GM12874 (cell line): ENCODE data around the gene FARP2.

Source experiments
- TF ChIP-seq, protein P1 (sequence below): IDR thresholded peaks from 2 replicates; pipeline ENCODE4 v1.5.1; 2011; ENCODE audit warnings: low read depth, mild to moderate bottlenecking, control low read depth, low read length, moderate library complexity; ENCODE audit not compliant: insufficient read depth

The FARP2 gene

DNA sequence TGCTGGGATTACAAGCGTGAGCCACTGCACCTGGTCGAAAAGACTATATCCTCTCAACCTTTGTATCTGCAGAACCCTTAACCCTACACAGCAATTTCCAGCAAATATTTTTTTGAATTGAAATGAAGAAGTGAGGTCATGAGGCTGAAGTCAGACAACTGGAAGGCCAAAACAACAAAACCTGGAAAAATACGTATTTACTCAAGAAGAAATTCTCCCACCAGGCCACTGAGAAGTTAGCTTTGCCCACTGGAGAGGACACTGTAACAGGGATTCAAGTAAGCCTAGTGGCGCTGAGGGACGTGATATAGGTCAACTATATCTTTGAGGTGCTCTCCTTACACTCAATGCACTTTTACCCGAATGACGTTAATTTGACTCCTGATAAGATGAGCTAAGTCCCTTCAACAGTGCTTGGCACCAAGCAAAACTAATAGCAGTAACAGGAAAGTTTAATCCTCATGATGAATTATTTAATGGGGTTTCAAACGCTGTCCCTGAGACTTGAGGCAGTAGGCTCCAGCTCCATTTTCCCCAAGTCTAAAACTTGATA, 42.5 kb upstream of the FARP2 start:
- TF ChIP-seq, protein P1, sequence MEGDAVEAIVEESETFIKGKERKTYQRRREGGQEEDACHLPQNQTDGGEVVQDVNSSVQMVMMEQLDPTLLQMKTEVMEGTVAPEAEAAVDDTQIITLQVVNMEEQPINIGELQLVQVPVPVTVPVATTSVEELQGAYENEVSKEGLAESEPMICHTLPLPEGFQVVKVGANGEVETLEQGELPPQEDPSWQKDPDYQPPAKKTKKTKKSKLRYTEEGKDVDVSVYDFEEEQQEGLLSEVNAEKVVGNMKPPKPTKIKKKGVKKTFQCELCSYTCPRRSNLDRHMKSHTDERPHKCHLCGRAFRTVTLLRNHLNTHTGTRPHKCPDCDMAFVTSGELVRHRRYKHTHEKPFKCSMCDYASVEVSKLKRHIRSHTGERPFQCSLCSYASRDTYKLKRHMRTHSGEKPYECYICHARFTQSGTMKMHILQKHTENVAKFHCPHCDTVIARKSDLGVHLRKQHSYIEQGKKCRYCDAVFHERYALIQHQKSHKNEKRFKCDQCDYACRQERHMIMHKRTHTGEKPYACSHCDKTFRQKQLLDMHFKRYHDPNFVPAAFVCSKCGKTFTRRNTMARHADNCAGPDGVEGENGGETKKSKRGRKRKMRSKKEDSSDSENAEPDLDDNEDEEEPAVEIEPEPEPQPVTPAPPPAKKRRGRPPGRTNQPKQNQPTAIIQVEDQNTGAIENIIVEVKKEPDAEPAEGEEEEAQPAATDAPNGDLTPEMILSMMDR, result no peak

DNA sequence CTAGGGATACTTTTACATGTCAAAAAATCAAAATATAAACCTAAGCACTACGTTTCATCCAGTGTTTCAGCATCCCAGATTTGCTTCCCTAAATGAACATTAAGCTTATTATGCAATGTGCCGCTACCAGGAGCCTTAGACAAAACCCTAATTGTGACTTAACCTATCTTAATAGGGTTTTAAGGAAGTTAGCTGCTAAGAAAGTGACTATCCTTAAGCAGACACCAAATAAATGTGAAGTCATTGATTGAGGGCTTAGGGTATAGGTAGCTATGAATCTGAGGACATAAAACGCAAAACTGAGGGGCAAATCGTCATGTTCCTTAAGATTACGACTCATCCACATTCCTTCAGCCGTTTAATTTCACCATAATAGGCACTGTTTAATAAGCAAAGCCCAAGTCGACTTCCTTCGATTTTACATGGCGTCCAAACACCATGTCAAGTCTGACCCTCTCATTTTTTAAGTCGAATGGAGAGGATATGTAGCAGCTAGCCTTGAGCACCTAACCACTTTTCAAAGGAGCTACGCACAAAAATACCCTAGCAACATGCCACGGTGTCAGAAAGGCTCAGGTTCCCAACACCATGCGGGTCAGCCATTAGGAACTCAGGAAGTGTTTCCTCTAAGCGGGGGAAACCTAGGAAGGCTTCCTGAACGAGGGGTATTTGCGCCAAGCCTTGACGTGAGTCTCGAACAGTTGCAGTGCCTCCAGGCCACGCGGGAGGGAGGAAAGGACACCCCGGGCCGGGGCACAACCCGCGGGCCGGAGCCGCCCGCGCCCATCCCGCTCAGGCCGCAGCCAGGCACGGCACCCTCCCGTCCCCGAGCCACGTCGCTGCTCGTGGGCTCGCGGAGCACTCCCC, 41.6 kb upstream of the FARP2 start:
- TF ChIP-seq, protein P1, result no peak

DNA sequence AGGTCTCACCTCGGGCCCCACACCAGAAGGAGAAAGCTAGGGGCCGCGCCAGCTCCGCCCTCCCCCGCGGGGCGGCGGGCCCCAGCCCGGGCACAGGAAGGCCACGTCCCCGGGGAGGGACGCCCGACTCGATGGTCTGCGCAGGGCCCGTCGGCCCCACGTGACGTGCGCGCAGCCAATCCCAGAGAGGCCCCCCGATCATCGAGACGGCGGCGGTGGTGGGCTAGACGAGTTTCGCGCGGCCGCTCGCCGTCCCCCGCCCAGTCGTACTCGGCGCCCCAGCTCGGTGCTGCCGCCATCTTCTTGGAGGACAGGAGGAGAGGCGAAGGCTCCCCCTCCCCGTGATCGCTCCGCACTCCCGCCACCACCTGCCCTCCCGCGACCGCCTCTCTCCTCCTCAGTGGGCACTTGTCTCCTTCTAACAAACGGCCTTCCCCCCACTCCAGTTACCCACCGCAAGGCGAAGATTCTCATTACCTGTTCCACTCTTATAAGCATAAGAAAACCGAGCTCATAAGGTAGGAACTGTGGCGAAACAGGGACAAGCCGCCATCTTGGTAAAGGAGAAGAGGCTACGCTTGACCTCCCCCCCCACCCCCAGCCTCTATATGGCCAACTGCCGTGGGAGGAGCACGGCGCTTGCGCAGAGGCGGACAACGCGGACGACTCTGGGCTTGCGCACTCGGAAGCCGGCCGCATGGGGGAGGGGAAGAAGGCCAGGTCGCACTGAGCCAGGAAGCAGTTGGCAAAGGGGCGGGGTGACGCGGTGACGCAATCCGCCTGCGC, 40.8 kb upstream of the FARP2 start, which contains the start of gene HDLBP:
TSS of gene HDLBP (minus strand) at position 580 of the 786 bp plus-strand sequence. CDS start 48,803 bp downstream, outside the sequence.
- TF ChIP-seq, protein P1, result peak; percentile 36; the same call in 1 of the 2 replicates

DNA sequence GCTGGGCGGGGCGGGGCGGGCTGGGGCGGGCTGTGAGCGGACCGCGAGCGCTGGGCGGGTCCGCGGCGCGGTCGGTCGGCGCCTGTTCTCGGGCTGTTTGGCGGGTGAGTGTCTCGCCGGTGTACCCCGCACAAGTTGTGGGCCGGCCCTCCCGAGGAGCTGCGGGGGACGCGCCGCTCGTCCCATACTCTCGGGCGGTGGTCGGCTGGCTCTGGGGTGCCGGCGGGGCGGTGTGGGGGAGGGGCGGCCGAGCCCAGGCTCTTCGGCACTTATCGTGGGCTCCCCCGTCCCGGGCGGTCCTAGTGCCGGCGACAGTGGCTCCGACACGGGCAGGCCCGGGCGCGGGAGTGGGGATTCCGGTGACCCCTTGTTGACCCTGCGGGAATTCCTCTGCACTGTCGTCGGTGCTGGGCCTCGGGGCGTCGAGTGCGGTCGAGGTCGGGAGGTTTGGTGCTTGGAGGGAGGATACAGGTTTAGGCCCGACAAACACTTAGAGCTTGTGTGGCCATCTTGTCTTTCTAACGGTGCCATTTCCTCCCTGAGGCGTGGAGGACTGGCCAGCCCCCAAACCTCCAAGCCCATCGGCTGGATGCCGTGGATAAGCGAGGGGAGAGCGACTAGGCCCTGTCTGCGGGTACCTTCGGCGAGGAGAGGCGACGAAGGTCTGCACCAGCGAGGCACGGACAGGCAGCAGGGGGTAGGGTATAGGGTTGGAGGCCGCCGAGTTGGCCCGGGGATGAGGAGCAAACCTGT, 40.0 kb upstream of the FARP2 start, which contains the start of gene SEPTIN2:
TSS of gene SEPTIN2 (plus strand) at position 47 of the 753 bp plus-strand sequence. CDS start 8,308 bp downstream, outside the sequence.
- TF ChIP-seq, protein P1, result no peak

DNA sequence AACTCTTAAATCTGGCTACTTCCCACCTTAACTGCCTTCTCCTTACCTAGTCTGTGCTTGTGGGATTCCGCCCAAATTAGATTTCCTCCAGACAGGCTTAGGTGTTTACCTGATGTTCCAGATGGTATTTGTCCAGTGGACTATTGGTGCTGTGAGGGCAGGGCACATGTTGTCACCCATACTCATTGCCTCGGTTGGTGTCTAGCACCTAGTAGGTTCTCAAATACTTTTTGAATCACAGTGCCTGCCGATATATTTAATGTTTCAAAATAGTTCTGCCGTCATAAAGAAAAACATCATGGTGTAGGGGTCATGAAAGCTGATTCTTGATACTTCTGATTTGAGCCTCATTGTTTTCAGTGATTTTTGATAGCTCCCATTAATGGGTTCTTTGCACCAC, 39.3 kb upstream of the FARP2 start:
- TF ChIP-seq, protein P1, result no peak

DNA sequence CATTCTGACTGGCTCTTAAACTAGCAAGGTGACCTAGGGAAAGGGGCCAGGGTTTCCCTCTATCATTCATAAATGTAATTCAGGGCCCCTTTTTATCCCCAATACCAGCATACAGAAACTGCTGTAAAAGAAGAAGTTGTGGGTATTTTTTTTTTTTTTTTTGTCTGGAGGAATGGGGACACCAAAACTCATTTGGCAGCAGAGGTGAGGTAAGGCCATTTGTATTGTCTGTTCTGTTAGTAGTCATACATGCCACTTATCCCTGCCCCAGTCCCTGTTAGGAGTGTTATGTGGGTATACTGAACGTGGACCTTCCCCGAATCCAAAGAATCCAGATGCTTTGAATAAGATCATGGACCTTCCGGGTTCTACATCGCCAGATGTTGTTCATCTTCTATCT, 38.7 kb upstream of the FARP2 start:
- TF ChIP-seq, protein P1, result no peak
